Measurements from ENCODE around the gene PLEKHG7. TPM values are rescaled to one million over a fixed set of nuclear protein-coding genes. Genes with fewer than 3 reads are reported as not detected.

The PLEKHG7 gene
- total RNA-seq, 1 experiment from 2014 or later: not detected

- H3K27ac ChIP-seq: no peak overlapping the region
- H3K36me3 ChIP-seq: peaks cover 42% of the 10 kb centered on the region
- no peaks in the 10 kb centered on the region for H3K9me3 ChIP-seq (replicated peaks)
- no peak overlapping the region for H3K4me3 ChIP-seq
- no peaks in the 10 kb centered on the region for H3K4me1 ChIP-seq (replicated peaks)
- no peaks in the 10 kb centered on the region for H3K27me3 ChIP-seq (replicated peaks)
- DNase-seq (ENCODE audit: low read depth in 1 of 2, low spot score in 2 of 2): no peak
Observed at GRCh38 chr12:92821142-92821541, 118.4 kb downstream of the PLEKHG7 start.

Other genes starting within 250 kb of the PLEKHG7 start
- 19.0 and 49.8 TPM in 2 replicates for gene EEA1, start 226.3 kb downstream of the PLEKHG7 start, total RNA-seq (2014; rRNA removed; shearing (Covaris generic))

Data from SJSA1 (cell line).